Smooth muscle cell (in vitro differentiated cells): ENCODE measurements around the gene LEMD1. TPM values are rescaled to one million over a fixed set of nuclear protein-coding genes. Genes with fewer than 3 reads are reported as not detected.
"Not testable (repeated sequence)": the region's sequence is repeated elsewhere in the genome, so short reads cannot be mapped to it uniquely, and the experiment has no call there.

Experiments
- DNase-seq: peaks from one replicate; lab custom pipeline; 2025; ENCODE audit not compliant: unreplicated experiment; lab: John Stamatoyannopoulos, UW
- H2AFZ ChIP-seq: fragments of 200-600 bp; sonication (generic); 2 replicates; pipeline ENCODE4 v1.6.0; 2016; ENCODE audit warnings: antibody characterized with exemption, low read depth, mild to moderate bottlenecking
- H3F3A ChIP-seq: fragments of 200-600 bp; sonication (generic); 2 replicates; pipeline ENCODE4 v1.6.0; 2017; ENCODE audit warnings: antibody characterized with exemption, low read depth
- H3K27ac ChIP-seq: fragments of 200-600 bp; sonication (generic); 2 replicates; pipeline ENCODE4 v1.5.1; 2016; ENCODE audit warnings: low read depth, mild to moderate bottlenecking
- H3K27me3 ChIP-seq: fragments of 200-600 bp; sonication (generic); 2 replicates; pipeline ENCODE4 v1.6.1; 2016; ENCODE audit warnings: low read depth, mild to moderate bottlenecking
- H3K36me3 ChIP-seq: fragments of 200-600 bp; sonication (generic); 2 replicates; pipeline ENCODE4 v1.5.1; 2016; ENCODE audit warnings: low read depth
- H3K4me1 ChIP-seq: fragments of 200-600 bp; sonication (generic); 2 replicates; pipeline ENCODE4 v1.5.1; 2016; ENCODE audit warnings: low read depth
- H3K4me2 ChIP-seq: fragments of 200-600 bp; sonication (generic); 2 replicates; pipeline ENCODE4 v1.6.0; 2016; ENCODE audit warnings: mild to moderate bottlenecking
- H3K4me3 ChIP-seq: fragments of 200-600 bp; sonication (generic); 2 replicates; pipeline ENCODE4 v1.5.1; 2016; ENCODE audit warnings: mild to moderate bottlenecking
- H3K79me2 ChIP-seq: fragments of 200-600 bp; sonication (generic); 2 replicates; pipeline ENCODE4 v1.6.0; 2016; ENCODE audit warnings: low read depth, mild to moderate bottlenecking
- H3K9ac ChIP-seq: fragments of 200-600 bp; sonication (generic); 2 replicates; pipeline ENCODE4 v1.6.0; 2016; ENCODE audit warnings: low read depth
- H3K9me3 ChIP-seq: fragments of 200-600 bp; sonication (generic); replicated peaks from 2 replicates; pipeline ENCODE4 v1.5.1; 2016; ENCODE audit warnings: low read depth
- H4K20me1 ChIP-seq: fragments of 200-600 bp; sonication (generic); 2 replicates; pipeline ENCODE4 v1.6.0; 2016; ENCODE audit warnings: low read depth
- WGBS: methylation state at CpG from one replicate; pipeline ENCODE4 v1.1.7; 2016; ENCODE audit warnings: low lambda C conversion rate; 5-methylcytosine and 5-hydroxymethylcytosine counted together
- polyA plus RNA-seq: library from polyadenylated mRNA; unstranded; fragments of >200 nt; fragmentation: Nextera tagmentation; extraction: Ambion mirVana; gene quantifications from 2 replicates; pipeline ENCODE4 v1.2.1, GENCODE V29; 2016
- total RNA-seq: library from RNA; depleted of rRNA; stranded (reverse); fragments of >200 nt; gene quantifications from 2 replicates; pipeline ENCODE4 v1.2.3, GENCODE V29; 2014
- TF ChIP-seq, protein P1 (sequence below): fragments of 200-600 bp; sonication (generic); IDR thresholded peaks from 2 replicates; pipeline ENCODE4 v1.5.1; 2017; ENCODE audit warnings: borderline replicate concordance, mild to moderate bottlenecking, antibody characterized with exemption; ENCODE audit not compliant: insufficient read depth, poor library complexity, severe bottlenecking

Gene LEMD1
- total and polyA plus RNA-seq, 2 experiments from 2014 or later, result 5.8 to 8.0 TPM

DNA sequence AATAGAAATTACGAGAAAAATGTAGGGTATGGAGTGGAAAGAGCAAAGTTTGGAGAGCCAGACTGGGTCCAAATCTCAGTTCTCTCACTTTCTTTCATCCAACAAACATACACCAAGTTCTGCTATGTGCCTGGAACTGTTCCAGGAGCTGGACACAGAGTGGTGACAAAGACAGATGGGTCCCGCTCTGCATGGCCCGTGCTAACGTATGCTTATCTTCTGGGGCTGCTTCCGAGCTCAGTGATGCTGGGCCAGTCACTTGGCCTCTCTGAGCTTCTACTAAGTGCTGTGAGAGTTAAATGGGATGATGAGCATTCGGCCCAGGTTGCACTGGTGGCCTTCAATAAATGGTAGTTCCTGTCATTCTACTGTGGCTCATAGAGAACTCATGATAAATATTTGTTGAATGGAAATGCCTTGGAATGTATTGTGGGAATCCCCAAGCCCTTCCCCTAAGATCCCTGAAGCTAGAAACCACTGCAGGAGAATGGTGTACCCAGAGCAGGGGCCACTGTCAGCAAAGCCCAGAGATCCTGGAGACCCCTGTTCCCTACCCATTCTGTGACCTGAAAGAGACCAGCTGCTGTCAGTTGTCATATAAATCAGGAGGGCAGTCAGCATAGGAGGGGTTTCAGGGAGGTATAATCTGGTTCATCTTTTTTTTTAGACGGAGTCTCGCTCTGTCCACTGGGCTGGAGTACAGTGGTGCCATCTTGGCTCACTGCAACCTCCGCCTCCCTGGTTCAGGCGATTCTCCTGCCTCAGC is 3.8 kb downstream of the LEMD1 start:
- Histone ChIP-seq H3K27me3 (peaks cover 21% of the 10 kb centered on the region), H3K9me3 (no peaks in the 10 kb centered on the region), H3K4me3 (no peak overlapping the region), H3K27ac (no peak overlapping the region), H3K4me2 (no peak overlapping the region), H4K20me1 (no peaks in the 10 kb centered on the region), H3K4me1 (no peaks in the 10 kb centered on the region), H3K36me3 (no peaks in the 10 kb centered on the region), H3K9ac (no peak overlapping the region), H3K79me2 (no peaks in the 10 kb centered on the region), H2AFZ (no peak overlapping the region), H3F3A (no peaks in the 10 kb centered on the region)
- TF ChIP-seq, protein P1, sequence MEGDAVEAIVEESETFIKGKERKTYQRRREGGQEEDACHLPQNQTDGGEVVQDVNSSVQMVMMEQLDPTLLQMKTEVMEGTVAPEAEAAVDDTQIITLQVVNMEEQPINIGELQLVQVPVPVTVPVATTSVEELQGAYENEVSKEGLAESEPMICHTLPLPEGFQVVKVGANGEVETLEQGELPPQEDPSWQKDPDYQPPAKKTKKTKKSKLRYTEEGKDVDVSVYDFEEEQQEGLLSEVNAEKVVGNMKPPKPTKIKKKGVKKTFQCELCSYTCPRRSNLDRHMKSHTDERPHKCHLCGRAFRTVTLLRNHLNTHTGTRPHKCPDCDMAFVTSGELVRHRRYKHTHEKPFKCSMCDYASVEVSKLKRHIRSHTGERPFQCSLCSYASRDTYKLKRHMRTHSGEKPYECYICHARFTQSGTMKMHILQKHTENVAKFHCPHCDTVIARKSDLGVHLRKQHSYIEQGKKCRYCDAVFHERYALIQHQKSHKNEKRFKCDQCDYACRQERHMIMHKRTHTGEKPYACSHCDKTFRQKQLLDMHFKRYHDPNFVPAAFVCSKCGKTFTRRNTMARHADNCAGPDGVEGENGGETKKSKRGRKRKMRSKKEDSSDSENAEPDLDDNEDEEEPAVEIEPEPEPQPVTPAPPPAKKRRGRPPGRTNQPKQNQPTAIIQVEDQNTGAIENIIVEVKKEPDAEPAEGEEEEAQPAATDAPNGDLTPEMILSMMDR, result no peak
- no peak for DNase-seq
- WGBS, result 82% methylated on average over 10 of the region's 10 CpGs

DNA sequence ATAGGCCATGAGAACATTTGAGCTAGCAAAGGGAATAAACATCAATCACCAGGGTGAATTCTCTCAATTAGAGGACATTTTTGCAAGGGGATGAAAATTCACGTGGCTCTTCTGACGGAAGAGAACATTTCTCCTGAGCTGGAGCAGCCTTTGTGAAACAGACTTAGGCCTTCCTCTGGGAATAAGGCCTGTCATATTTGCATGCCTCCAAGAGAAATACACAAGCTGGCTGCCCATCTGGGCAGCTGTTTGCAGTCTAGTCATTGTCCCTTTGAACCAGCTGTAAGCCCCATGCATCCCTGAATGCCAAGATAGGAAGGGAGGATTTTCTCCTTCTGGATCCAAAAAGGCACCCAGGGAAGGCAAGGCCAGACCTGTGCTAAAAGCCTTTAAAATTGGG is 5.5 kb downstream of the LEMD1 start:
- Histone ChIP-seq H4K20me1 (no peaks in the 10 kb centered on the region), H3K9me3 (no peaks in the 10 kb centered on the region), H3F3A (no peaks in the 10 kb centered on the region), H3K4me3 (no peak overlapping the region), H3K79me2 (no peaks in the 10 kb centered on the region), H3K4me2 (no peak overlapping the region), H3K9ac (no peak overlapping the region), H3K4me1 (no peaks in the 10 kb centered on the region), H3K27me3 (peaks cover 14% of the 10 kb centered on the region), H3K36me3 (no peaks in the 10 kb centered on the region), H3K27ac (no peak overlapping the region), H2AFZ (no peak overlapping the region)
- WGBS, result 88% methylated on average over 2 of the region's 2 CpGs
- TF ChIP-seq, protein P1, result no peak
- DNase-seq, result no peak

GRCh38 chr1:205410581-205411298 is 11.1 kb downstream of the LEMD1 start:
- H3K4me2 ChIP-seq, result no peak overlapping the region
- 89% methylated on average over 5 of the region's 5 CpGs for WGBS
- no peaks in the 10 kb centered on the region for H3F3A ChIP-seq
- H3K27ac ChIP-seq, result no peak overlapping the region
- H2AFZ ChIP-seq, result no peak overlapping the region
- H3K79me2 ChIP-seq, result no peaks in the 10 kb centered on the region
- H3K9ac ChIP-seq, result no peak overlapping the region
- peaks cover 7% of the 10 kb centered on the region for H3K27me3 ChIP-seq
- H3K36me3 ChIP-seq, result no peaks in the 10 kb centered on the region
- H4K20me1 ChIP-seq, result no peaks in the 10 kb centered on the region
- H3K4me1 ChIP-seq, result no peaks in the 10 kb centered on the region
- TF ChIP-seq, protein P1, result no peak
- H3K9me3 ChIP-seq, result no peaks in the 10 kb centered on the region
- DNase-seq, result no peak
- no peak overlapping the region for H3K4me3 ChIP-seq

DNA sequence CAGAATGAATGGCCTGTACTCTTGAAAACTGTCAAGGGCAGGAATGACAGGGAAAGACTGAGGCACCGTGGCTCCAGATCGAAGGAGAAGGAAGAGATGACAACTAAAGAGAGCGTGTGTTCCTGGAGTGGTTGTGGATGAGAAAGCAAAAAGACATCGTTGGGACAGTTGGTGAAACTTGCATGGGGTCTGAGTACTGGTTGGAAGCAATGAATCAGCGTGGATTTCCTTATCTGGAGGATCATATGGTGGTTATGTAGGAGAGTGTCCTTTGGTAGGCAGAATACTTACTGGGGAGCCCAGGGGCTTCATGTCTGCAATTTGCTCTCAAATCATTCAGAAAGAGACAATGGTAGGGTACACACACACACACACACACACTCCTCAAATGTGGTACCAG is 13.9 kb downstream of the LEMD1 start:
- WGBS, result 68% methylated on average over 5 of the region's 5 CpGs
- no peaks in the 10 kb centered on the region for H3K36me3 ChIP-seq
- TF ChIP-seq, protein P1, result no peak
- H2AFZ ChIP-seq, result no peak overlapping the region
- H4K20me1 ChIP-seq, result no peaks in the 10 kb centered on the region
- H3K27ac ChIP-seq, result no peak overlapping the region
- no peaks in the 10 kb centered on the region for H3F3A ChIP-seq
- H3K4me3 ChIP-seq, result no peak overlapping the region
- H3K4me1 ChIP-seq, result no peaks in the 10 kb centered on the region
- no peak overlapping the region for H3K9ac ChIP-seq
- H3K4me2 ChIP-seq, result no peak overlapping the region
- no peaks in the 10 kb centered on the region for H3K9me3 ChIP-seq
- no peaks in the 10 kb centered on the region for H3K79me2 ChIP-seq
- peaks cover 7% of the 10 kb centered on the region for H3K27me3 ChIP-seq
- DNase-seq, result no peak

DNA sequence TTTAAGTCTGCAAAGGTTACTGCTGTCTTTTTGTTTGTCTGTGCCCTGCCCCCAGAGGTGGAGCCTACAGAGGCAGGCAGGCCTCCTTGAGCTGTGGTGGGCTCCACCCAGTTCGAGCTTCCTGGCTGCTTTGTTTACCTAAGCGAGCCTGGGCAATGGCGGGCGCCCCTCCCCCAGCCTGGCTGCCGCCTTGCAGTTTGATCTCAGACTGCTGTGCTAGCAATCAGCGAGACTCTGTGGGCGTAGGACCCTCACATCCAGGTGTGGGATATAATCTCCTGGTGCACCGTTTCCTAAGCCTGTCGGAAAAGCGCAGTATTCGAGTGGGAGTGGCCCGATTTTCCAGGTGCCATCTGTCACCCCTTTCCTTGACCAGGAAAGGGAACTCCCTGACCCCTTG is 15.6 kb downstream of the LEMD1 start:
- not testable (repeated sequence) for H3K9me3 ChIP-seq, H3K9ac ChIP-seq, H2AFZ ChIP-seq, H3F3A ChIP-seq, H3K27ac ChIP-seq, H3K36me3 ChIP-seq, H3K4me1 ChIP-seq, H3K27me3 ChIP-seq, H3K79me2 ChIP-seq, DNase-seq, H3K4me2 ChIP-seq, H4K20me1 ChIP-seq, H3K4me3 ChIP-seq
- 85% methylated on average over 7 of the region's 12 CpGs for WGBS
